GM12878 (cell line): ENCODE data around the gene TMEM252. TPM values are rescaled to one million over a fixed set of nuclear protein-coding genes. Genes with fewer than 3 reads are reported as not detected.

Source experiments
- ATAC-seq: fragments of 200-7000 bp; cut with Tn5 transposase; 3 replicates; pipeline ENCODE4 v1.9.1; 2020; ENCODE audit warnings: mild to moderate bottlenecking, moderate library complexity
- BruUV-seq: library from RNA; stranded (reverse); fragments of 400-500 nt; replicated peaks from 2 replicates; lab custom pipeline; 2021; lab: Mats Ljungman, UMichigan
- CTCF ChIA-PET: fragments of 300-600 bp; sonication (Branson Sonifier 250); formaldehyde crosslinking; extraction: SDS; loops from one replicate; lab custom pipeline; 2021; ENCODE audit warnings: inconsistent platforms; lab: Yijun Ruan, JAX
- POLR2A ChIA-PET: fragments of 350-600 bp; formaldehyde crosslinking; extraction: SDS; loops from one replicate; lab custom pipeline; 2021; ENCODE audit warnings: inconsistent platforms; lab: Charles Lee
- RAD21 ChIA-PET: fragments of 300-600 bp; sonication (Branson Sonifier 250); formaldehyde crosslinking; loops from one replicate; lab custom pipeline; 2023; ENCODE audit warnings: antibody characterized with exemption; ENCODE audit not compliant: unreplicated experiment; lab: Charles Lee
- SMC1A ChIA-PET: fragments of 300-600 bp; sonication (Branson Sonifier 250); formaldehyde crosslinking; loops from one replicate; lab custom pipeline; 2023; ENCODE audit not compliant: unreplicated experiment, uncharacterized antibody; lab: Charles Lee
- DNase-seq: peaks from one replicate; pipeline ENCODE4 v3.0.0-alpha.2; 2011; ENCODE audit warnings: low read depth, low spot score
- FAIRE-seq: peaks from 3 replicates; lab custom pipeline; 2011; peaks lifted over from hg19 to GRCh38; lab: Jason Lieb, UNC
- H2AFZ ChIP-seq: 2 replicates; pipeline ENCODE4 v1.6.0; 2011; ENCODE audit warnings: low read depth, low read length, control low read depth; ENCODE audit not compliant: control insufficient read depth
- H3K27ac ChIP-seq: 2 replicates; pipeline ENCODE4 v1.5.1; 2011; ENCODE audit warnings: control low read depth; ENCODE audit not compliant: control insufficient read depth, insufficient read depth
- H3K27me3 ChIP-seq, 2 experiments: replicated peaks in 1 of 2; 2 replicates each; pipeline versions ENCODE4 v1.6.0 to v1.6.1; 2011; ENCODE audit warnings: low read length in 1 of 2; ENCODE audit not compliant: control insufficient read depth in 2 of 2, insufficient read depth in 2 of 2
- H3K36me3 ChIP-seq, 2 experiments: 2 replicates each; pipeline ENCODE4 v1.5.1; 2011; ENCODE audit warnings: low read length in 1 of 2; ENCODE audit not compliant: control insufficient read depth in 2 of 2, insufficient read depth in 2 of 2
- H3K4me1 ChIP-seq: 2 replicates; pipeline ENCODE4 v1.6.1; 2011; ENCODE audit warnings: mild to moderate bottlenecking, low read length, moderate library complexity, mixed read lengths; ENCODE audit not compliant: control insufficient read depth, insufficient read depth
- H3K4me2 ChIP-seq: 2 replicates; pipeline ENCODE4 v1.6.0; 2011; ENCODE audit warnings: control low read depth; ENCODE audit not compliant: control insufficient read depth, insufficient read depth
- H3K4me3 ChIP-seq: fragments of 200-600 bp; sonication (generic); 2 replicates; pipeline ENCODE4 v1.5.1; 2016
- H3K79me2 ChIP-seq: 2 replicates; pipeline ENCODE4 v1.6.0; 2011; ENCODE audit warnings: low read length; ENCODE audit not compliant: control insufficient read depth, insufficient read depth
- H3K9ac ChIP-seq: 2 replicates; pipeline ENCODE4 v1.8.0; 2011; ENCODE audit warnings: low read length, control low read depth, mixed read lengths; ENCODE audit not compliant: control insufficient read depth, insufficient read depth
- H3K9me3 ChIP-seq: replicated peaks from 3 replicates; pipeline ENCODE4 v1.5.1; 2011; ENCODE audit warnings: mild to moderate bottlenecking, low read length; ENCODE audit not compliant: control insufficient read depth, insufficient read depth
- H4K20me1 ChIP-seq: 2 replicates; pipeline ENCODE4 v1.6.0; 2011; ENCODE audit not compliant: control insufficient read depth, insufficient read depth
- BACH1 ChIP-seq: fragments of 450-650 bp; IDR thresholded peaks from 2 replicates; pipeline ENCODE4 v1.6.1; 2017; ENCODE audit warnings: mild to moderate bottlenecking, borderline replicate concordance
- EGR1 ChIP-seq, 2 experiments: IDR thresholded peaks; 1 replicate in 1 of 2; 2 replicates in 1 of 2; pipeline ENCODE4 v1.6.1; 2011 to 2012; ENCODE audit warnings: low read depth in 2 of 2, low read length in 2 of 2, borderline replicate concordance in 1 of 2, mild to moderate bottlenecking in 1 of 2, moderate library complexity in 1 of 2
- ESRRA ChIP-seq: IDR thresholded peaks from 2 replicates; pipeline ENCODE4 v1.6.1; 2012; ENCODE audit warnings: mild to moderate bottlenecking, low read length, improper control_type of control experiment
- HDAC2 ChIP-seq: fragments of 200-600 bp; sonication (generic); IDR thresholded peaks from 2 replicates; pipeline ENCODE4 v1.6.1; 2017
- NBN ChIP-seq: fragments of 450-650 bp; IDR thresholded peaks from 2 replicates; pipeline ENCODE4 v1.6.1; 2016
- PAX8 ChIP-seq: fragments of 450-650 bp; IDR thresholded peaks from 2 replicates; pipeline ENCODE4 v1.6.1; 2017; ENCODE audit warnings: mild to moderate bottlenecking, moderate library complexity
- PRDM15 ChIP-seq: fragments of 450-650 bp; formaldehyde crosslinking; IDR thresholded peaks from 2 replicates; pipeline ENCODE4 v1.4.0; 2020; ENCODE audit warnings: mild to moderate bottlenecking, moderate library complexity
- RELA ChIP-seq: fragments of 450-650 bp; IDR thresholded peaks from 2 replicates; pipeline ENCODE4 v1.8.0; 2014; ENCODE audit warnings: borderline replicate concordance; ENCODE audit not compliant: partially characterized antibody
- SREBF2 ChIP-seq: IDR thresholded peaks from 2 replicates; pipeline ENCODE4 v1.6.1; 2012; ENCODE audit warnings: mild to moderate bottlenecking, low read length
- TARDBP ChIP-seq: IDR thresholded peaks from 2 replicates; pipeline ENCODE4 v1.6.1; 2016; ENCODE audit warnings: borderline replicate concordance
- USF1 ChIP-seq: IDR thresholded peaks from 2 replicates; pipeline ENCODE4 v1.6.1; 2011; ENCODE audit warnings: borderline replicate concordance, low read depth, mild to moderate bottlenecking, moderate library complexity, mixed read lengths, low read length; ENCODE audit not compliant: insufficient read depth; ENCODE audit errors: extremely low read length
- ZNF207 ChIP-seq: fragments of 450-650 bp; IDR thresholded peaks from 2 replicates; pipeline ENCODE4 v1.6.1; 2014; ENCODE audit warnings: antibody characterized with exemption, mild to moderate bottlenecking, borderline replicate concordance
- WGBS: methylation state at CpG from one replicate; pipeline ENCODE4 v1.1.6; 2016; ENCODE audit warnings: low lambda C conversion rate; ENCODE audit not compliant: insufficient replicate concordance, insufficient coverage; ENCODE audit errors: missing lambda C conversion rate; 5-methylcytosine and 5-hydroxymethylcytosine counted together
- in situ Hi-C: fragments of 300-500 bp; cut with MboI; formaldehyde crosslinking; loops from 9 replicates; pipeline ENCODE4 v1.14.3; 2018; ENCODE audit warnings: mixed read lengths
- intact Hi-C: fragments of 100-400 bp; cut with micrococcal nuclease; formaldehyde crosslinking; loops from one replicate; pipeline ENCODE4 v1.14.2; 2022; ENCODE audit not compliant: unreplicated experiment
- polyA plus RNA-seq, 11 experiments: library from polyadenylated mRNA; depleted of rRNA in 4 of 11; unstranded in 6 of 11; stranded (reverse) in 5 of 11; fragments of >200 nt; fragmentation: Nextera tagmentation in 4 of 11; fragmentation: Illumina TruSeq in 1 of 11; extraction: Ambion mirVana in 4 of 11; extraction: Trizol in 1 of 11; gene quantifications; 1 replicate in 1 of 11; 2 replicates in 10 of 11; pipeline versions ENCODE4 v1.2.1 to v1.2.3, GENCODE V29; 2011 to 2016; ENCODE audit warnings: inconsistent platforms in 2 of 11, missing spikeins in 2 of 11, low read depth in 1 of 11
- total RNA-seq, 4 experiments: library from RNA; depleted of rRNA in 3 of 4; stranded (reverse); fragments of >200 nt in 3 of 4; fragmentation: Illumina TruSeq in 1 of 4; extraction: Trizol in 1 of 4; gene quantifications; 2 replicates each; pipeline versions ENCODE4 v1.2.1 to v1.2.3, GENCODE V29; 2013 to 2021
- TF ChIP-seq, protein P1 (sequence below): fragments of 450-650 bp; IDR thresholded peaks from 2 replicates; pipeline ENCODE4 v1.6.1; 2016; ENCODE audit warnings: mild to moderate bottlenecking
- TF ChIP-seq, protein P2 (sequence below): IDR thresholded peaks from 2 replicates; pipeline ENCODE4 v1.6.1; 2012; ENCODE audit warnings: low read length, inconsistent platforms

TMEM252 gene
- total and polyA plus RNA-seq, 10 of the 15 experiments (the other 5 are each of a cell fraction or from before 2014, with no cell fraction given): not detected

- TF ChIP-seq, protein P1, sequence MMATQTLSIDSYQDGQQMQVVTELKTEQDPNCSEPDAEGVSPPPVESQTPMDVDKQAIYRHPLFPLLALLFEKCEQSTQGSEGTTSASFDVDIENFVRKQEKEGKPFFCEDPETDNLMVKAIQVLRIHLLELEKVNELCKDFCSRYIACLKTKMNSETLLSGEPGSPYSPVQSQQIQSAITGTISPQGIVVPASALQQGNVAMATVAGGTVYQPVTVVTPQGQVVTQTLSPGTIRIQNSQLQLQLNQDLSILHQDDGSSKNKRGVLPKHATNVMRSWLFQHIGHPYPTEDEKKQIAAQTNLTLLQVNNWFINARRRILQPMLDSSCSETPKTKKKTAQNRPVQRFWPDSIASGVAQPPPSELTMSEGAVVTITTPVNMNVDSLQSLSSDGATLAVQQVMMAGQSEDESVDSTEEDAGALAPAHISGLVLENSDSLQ: no peak
Observed at GRCh38 chr9:68584189-68585033, 43.7 kb upstream of the TMEM252 start (continued).

GRCh38 chr9:68581696-68582095 is 41.0 kb upstream of the TMEM252 start:
- FAIRE-seq (no peak), DNase-seq (no peak), ATAC-seq (no peak)
- no TSS peak for BruUV-seq
- Histone ChIP-seq H3K9ac (no peak overlapping the region), H3K36me3 (no peaks in the 10 kb centered on the region), H3K27ac (no peak overlapping the region), H3K79me2 (no peaks in the 10 kb centered on the region), H3K4me3 (no peak overlapping the region), H3K4me2 (no peak overlapping the region), H3K9me3 (no peaks in the 10 kb centered on the region; the same call in 2 of the 3 replicates), H4K20me1 (no peaks in the 10 kb centered on the region), H3K4me1 (peaks cover 24% of the 10 kb centered on the region), H2AFZ (no peak overlapping the region), H3K27me3 (no peaks in the 10 kb centered on the region)
- 56% methylated on average over 3 of the region's 3 CpGs for WGBS
- SMC1A ChIA-PET: interaction anchor here (0.6 to 5.3 kb wide), 7 partner anchors 11 to 418 kb away, joined by 3 to 61 read pairs (median 3); a partner anchor contains a TSS
- in situ Hi-C loops (loop anchor here (5.0 kb wide), 5 partner anchors 106 to 421 kb away; no protein-coding TSS in a partner anchor), intact Hi-C loops (loop anchor here (5.0 kb wide), 4 partner anchors 61 to 446 kb away; a partner anchor contains a TSS)
- RAD21 ChIA-PET: interaction anchor here (0.9 to 2.5 kb wide), 4 partner anchors 33 to 418 kb away, joined by 3 to 11 read pairs (median 4); no protein-coding TSS in a partner anchor
- POLR2A ChIA-PET: interaction anchor here (0.6 kb wide), 1 partner anchor 616 kb away, joined by 3 read pairs; no protein-coding TSS in a partner anchor
- CTCF ChIA-PET: interaction anchor here (0.6 to 4.0 kb wide), 12 partner anchors 13 to 420 kb away, joined by 3 to 19 read pairs (median 4); no protein-coding TSS in a partner anchor
- no peak for TF ChIP-seq EGR1 (IDR thresholded peaks at IDR 0.05; ENCODE audit: borderline replicate concordance in 1 of 2, low read depth in 2 of 2, low read length in 2 of 2)
- TF ChIP-seq USF1: no peak
- TF ChIP-seq, protein P2, sequence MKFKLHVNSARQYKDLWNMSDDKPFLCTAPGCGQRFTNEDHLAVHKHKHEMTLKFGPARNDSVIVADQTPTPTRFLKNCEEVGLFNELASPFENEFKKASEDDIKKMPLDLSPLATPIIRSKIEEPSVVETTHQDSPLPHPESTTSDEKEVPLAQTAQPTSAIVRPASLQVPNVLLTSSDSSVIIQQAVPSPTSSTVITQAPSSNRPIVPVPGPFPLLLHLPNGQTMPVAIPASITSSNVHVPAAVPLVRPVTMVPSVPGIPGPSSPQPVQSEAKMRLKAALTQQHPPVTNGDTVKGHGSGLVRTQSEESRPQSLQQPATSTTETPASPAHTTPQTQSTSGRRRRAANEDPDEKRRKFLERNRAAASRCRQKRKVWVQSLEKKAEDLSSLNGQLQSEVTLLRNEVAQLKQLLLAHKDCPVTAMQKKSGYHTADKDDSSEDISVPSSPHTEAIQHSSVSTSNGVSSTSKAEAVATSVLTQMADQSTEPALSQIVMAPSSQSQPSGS: no peak
- no peak for TF ChIP-seq BACH1
- no peak for TF ChIP-seq RELA
- TF ChIP-seq HDAC2: no peak
- no peak for TF ChIP-seq ESRRA
- TF ChIP-seq PRDM15: no peak
- no peak for TF ChIP-seq PAX8
- TF ChIP-seq ZNF207: no peak
- no peak for TF ChIP-seq TARDBP
- TF ChIP-seq NBN: no peak
- no peak for TF ChIP-seq SREBF2
